KG1 (cell line): ENCODE results near the gene NBAS.
"Not testable (repeated sequence)": the region's sequence is repeated elsewhere in the genome, so short reads cannot be mapped to it uniquely, and the experiment has no call there.

Experiments used
- DNase-seq: peaks from one replicate; lab custom pipeline; 2025; lab: John Stamatoyannopoulos, UW

The NBAS gene

DNA sequence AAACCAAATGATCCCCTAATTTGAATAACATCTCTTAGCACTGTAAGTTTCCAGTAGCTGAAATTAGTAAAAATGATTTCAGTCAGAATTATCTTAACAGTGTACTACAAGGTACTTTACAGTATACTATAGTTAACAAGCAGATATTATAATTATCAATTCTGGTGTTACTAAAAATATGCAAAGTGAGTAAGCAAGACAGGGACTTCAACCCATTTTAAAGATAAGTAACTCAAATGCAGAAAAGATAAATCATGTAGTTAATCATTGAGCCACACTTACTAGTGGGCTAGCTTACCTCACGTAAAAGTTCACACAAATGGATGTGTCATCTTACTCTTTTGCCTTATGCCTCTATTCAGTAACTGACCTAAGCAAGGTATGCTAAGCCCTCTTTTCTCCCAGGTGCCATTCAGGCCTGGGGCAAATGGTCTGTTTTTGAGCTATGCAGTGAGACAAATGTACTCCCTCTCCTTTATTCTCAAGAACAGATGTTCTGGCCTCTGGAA, 101.0 kb downstream of the NBAS start:
- no peak for DNase-seq

DNA sequence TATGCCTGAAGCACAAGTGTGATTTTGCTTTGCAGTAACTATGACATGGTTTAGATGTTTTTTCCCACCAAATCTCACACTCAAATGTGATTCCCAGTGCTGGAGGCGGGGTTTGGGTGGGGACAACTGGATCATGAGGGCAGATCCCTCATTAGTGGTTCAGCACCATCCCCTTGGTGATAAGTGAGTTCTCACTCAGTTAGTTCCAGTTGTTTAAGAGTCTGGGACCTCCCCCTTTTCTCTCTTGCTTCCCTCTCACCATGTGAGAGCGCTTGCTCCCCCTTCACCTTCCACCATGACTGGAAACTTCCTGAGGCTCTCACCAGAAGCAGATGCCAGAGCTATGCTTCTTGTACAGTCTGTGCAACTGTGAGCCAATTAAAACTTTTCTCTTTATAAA, 102.9 kb downstream of the NBAS start:
- DNase-seq: no peak

DNA sequence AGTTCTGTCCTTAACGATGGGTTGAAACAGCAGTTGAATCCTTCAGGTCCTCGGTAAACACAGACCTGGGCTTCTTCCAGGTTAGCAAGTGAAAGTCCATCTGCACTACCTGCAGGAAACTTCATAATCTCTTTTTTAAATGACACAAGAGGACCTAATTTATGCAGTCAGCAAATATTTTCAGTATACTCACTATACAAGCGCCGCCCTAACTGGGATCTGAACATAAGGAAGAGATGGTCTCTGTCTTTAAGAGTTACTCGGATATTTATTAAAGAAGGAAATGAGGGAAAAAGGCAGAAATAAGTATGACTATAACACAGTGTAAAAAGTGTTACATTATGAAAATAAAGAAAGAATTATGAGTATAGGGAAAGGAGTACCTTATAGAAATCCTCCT, 103.3 kb downstream of the NBAS start:
- no peak for DNase-seq

DNA sequence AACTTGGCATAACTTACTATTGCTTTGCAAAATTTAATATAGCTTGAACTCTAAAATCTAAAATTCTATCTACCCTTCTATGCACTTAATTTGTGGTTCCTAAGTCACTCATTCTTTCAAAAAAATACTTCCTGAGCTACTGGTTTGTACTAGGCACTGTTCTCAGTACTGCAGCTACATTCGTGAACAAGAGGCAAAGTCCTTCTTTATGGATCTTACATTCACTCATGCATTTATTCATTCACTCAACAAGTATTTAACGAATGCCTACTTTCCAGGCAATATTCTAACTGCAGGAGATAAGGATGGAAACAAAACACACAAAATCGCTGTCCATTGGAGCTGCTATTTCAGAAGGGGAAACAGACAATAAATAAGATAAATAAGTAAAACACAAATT, 104.8 kb downstream of the NBAS start:
- DNase-seq: no peak

DNA sequence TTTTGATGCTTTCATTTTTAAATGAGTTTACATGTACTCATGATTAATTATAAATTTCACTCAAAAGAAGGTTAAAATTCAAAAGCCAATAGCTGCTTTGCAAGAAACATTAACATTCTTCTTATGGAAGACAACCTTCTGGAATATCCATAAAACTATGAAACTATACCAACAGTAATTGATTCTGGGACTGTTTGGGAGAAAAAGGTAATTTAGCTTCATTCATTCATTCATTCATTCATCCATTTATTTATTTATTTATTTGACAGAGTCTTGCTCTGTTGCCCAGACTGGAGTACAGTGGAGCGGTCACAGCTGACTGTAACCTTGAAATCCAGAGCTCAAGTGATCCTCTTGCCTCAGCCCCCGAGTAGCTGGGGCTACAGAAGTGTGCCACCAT, 110.3 kb downstream of the NBAS start:
- no peak for DNase-seq

DNA sequence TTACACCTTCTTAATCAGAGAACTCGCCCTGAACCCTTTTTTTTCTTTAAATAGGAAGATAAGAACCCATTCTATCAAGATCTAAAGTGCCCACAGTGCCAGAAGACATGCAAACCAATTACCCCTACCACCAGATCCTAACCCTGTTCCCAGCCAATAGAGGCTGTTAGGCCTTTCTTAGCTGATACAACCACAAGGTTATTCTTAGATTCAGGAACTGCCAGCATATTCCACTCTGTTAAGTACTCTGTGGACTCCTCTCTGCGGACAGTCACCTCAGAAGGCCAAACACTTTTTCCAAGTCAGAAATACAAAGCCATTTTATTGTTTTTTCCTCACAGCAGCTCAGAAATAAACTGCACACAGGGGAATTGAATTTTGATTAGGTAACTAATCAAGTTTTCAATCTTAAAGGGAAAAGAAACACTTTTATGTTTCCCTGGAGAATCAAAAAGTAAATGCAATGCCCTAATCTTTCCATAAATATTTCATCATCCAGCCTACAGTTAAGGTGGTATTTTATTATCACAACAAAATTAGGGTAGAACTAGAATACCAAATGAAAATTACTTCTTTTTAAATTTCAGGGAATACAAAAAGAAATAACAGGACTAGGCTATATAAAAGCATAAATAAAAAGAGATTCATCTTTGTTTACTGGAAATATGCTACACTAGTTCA, 111.4 kb downstream of the NBAS start:
- DNase-seq: no peak

DNA sequence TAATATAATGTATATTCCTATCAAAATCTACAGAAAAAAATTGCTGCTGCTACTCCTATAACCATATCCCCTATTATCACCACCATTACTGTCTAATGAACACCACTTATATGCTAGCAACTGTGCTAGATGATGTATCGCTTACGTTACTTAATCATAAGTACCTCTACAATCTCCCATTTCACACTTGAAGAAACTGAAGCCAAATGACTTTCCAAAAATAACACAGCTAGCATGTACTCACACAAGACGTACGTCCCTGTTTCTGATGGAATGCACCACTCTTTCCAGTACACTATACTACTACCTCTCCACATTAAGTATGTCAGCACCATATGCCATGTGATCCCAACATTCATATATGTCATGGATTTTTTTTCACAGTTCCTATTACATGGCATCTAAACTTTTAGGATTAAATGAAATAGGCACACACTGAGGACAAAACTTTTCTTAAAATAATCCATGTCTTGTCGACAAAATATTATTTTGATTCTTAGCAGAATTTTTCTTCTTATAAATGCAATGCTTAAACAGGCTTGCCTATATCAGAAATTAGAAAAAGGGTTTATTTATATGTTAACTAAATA, 112.8 kb downstream of the NBAS start:
- no peak for DNase-seq

DNA sequence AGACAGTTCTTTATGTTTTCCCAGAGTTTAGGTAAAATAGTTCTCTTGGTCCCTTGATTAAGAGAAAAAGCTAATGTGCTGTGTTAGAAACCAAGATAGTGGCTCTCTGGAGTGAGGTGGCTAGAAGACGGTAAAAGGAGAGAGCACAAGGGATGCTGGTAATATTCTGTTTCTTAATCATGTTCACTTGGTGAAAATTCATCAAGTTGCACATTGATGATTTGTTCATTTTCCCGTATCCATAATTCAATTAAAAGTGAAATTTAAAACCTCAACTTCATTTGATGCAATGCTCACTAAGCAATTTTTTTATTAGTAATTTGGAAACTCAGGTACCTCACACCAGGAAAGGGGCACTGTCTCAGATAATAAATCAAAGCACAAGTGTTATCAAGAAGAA, 113.8 kb downstream of the NBAS start:
- no peak for DNase-seq

DNA sequence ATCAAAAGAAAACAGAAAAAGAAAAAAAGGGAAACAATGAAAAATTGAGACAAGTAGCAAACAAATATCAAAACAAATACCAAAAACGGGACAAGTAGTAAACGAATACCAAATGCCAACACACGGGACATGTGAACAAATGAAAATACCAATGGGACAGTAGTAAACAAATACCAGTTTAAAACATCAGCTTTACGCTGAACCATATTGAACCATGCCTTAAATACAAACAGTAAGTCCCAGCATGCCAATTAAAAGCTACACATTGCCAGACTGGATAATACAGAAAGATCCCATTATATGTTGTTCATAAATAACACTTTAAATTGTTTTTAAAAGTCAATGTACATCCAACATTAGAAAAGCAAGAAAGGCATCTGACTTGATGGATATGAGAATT, 114.2 kb downstream of the NBAS start:
- no peak for DNase-seq

DNA sequence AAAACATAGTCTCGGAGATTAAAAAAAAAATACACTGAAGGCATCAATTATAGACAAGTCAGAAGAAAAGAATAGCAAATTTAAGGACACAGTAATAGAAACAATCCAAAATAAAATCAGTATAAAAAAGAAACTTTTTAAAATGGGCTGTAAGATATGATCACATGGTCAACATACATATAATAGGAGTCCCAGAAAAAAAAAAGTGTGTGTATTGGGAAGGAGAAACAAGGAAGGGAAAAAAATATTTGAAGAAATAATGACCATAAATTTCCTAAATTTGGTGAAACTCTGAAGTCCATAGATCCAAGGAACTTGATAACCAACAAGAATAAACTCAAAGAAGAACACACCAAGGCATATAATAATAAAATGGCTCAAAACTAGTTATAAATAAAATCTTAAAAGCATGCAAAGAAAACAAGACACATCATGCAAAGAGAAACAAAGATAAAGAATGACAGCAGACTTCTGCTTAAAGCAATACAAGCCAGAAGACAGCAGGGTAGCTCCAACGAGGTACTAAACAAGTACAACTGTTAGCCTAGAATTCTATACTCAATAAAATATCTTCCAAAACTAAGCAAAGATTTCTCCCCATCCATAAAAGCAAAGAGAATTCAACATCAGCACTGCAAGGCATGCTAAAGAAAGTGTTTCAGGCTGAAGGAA, 115.1 kb downstream of the NBAS start:
- no peak for DNase-seq

DNA sequence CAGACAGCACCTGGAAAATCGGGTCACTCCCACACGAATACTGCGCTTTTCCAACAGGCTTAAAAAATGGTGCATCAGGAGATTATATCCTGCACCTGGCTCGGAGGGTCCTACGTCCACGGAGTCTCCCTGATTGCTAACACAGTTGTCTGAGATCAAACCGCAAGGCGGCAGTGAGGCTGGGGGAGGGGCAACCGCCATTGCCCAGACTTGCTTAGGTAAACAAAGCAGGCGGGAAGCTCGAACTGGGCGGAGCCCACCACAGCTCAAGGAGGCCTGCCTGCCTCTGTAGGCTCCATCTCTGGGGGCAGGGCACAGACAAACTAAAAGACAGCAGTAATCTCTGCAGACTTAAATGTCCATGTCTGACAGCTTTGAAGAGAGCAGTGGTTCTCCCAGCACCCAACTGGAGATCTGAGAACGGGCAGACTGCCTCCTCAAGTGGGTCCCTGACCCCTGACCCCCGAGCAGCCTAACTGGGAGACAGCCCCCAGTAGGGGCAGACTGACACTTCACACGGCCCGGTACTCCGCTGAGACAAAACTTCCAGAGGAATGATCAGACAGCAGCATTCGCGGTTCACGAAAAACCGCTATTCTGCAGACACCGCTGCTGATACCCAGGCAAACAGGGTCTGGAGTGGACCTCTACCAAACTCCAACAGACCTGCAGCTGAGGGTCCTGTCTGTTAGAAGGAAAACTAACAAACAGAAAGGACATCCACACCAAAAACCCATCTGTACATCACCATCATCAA, 121.2 kb downstream of the NBAS start:
- not testable (repeated sequence) for DNase-seq

DNA sequence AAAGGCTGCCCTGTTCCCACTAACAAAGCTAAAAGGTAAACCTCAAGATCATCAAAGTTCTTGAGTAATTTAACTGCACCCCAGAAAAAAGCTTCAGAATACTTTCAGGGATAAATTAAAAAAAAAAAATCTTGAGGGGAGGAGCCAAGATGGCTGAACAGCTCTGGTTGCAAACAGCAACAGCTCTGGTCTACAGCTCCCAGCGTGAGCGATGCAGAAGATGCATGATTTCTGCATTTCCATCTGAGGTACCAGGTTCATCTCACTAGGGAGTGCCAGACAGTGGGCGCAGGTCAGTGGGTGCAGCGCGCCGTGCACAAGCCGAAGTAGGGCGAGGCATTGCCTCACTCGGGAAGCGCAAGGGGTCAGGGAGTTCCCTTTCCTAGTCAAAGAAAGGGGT, 121.8 kb downstream of the NBAS start:
- not testable (repeated sequence) for DNase-seq

DNA sequence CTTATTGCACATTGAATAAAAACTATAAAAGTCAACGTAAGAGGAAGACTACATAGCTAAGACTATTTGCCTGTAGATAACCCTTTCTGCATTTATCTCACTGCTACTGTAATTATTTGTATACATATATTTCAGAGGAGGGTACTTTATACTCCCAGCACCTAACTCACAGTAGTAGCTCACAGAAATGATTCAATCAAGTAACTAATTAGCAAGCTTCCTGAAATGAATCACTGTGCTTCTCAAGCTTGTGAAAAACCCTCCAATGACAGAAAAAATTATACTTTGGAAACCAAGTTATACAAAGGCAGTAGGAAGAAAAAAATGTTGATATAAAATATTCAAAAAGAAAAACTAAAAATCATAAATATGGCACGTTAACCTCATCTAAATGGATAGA, 124.9 kb downstream of the NBAS start:
- DNase-seq: no peak

DNA sequence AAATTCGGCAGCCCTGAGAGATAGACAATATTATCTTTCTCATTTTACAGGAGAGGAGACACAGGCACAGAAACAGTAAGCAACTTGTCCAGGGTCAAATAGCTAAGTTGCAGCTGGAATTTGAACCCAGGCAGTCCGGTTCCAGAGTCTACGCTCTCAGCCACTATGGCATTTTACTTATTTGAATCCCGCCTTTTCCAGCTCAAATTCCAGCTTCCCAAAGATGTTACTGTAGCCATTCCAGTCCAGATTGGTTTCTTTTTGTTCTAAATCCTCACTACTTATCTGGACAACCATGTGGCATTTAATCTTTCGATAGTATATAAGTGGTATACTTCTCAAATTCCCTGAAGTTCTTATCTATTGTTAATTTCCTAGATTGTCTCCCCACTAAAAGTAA, 125.7 kb downstream of the NBAS start:
- no peak for DNase-seq

DNA sequence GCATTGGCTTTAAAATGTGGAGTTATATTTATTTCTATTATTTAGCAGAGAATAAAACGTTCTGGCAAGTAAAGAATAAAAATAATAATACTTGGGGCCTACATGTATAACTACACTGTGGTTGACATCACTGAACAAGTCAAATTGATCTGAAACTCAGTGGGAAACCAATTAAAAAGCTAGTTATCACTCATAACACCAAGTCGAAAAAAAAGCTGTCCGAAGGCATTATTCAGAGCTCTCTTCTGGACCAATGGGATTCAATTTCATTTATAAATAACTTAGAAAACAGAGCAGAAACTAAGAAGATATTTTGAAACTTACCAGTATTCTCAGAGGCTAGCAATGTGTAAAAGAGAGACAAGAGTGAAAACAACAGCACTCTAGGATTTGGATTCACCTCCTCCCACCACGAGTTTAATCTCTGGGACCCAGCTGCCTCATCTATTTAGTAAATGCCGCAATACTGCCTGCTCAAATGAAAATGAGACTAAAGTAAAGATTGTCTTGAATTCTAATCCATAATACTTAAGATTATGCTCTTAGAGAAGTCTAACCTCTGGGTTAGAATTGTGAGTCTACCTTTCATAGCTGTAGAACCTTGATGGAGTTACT, 128.4 kb downstream of the NBAS start:
- DNase-seq: no peak

DNA sequence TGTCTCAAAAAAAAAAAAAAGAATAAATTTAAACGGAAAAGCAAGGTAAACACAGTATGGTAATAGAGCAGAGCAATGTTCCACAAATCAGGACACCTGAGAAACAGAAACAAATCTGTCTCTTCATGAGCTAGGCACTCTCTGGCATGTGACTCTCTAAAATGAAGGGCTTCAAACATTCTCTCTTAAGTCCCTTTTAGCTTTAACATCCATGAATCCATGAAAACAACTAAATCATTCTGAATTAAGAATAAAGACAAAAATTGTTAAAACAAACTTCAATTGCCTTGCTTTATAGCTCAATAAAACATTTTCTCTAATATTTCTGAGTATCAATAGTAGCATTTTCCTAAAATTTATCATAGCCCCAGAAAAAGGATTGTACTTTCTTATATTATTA, 132.1 kb downstream of the NBAS start:
- DNase-seq: no peak

DNA sequence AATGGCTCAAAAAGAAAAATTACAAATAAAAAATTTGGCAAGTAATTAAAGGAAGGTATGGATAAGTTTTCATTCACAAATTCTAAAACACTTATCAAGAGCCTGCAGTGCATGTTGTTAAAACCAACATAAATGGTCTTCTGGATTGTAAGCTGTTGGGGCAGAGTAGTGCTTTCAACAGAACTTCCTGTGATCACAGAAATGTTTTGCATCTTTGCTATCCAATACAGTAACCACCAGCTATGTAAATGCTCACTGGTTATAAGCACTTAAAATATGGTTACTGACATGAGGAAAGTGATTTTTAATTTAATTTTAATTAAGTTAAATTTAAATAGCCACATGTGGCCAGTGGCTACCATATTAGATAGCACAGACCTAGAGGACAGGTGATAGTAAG, 133.1 kb downstream of the NBAS start:
- no peak for DNase-seq

DNA sequence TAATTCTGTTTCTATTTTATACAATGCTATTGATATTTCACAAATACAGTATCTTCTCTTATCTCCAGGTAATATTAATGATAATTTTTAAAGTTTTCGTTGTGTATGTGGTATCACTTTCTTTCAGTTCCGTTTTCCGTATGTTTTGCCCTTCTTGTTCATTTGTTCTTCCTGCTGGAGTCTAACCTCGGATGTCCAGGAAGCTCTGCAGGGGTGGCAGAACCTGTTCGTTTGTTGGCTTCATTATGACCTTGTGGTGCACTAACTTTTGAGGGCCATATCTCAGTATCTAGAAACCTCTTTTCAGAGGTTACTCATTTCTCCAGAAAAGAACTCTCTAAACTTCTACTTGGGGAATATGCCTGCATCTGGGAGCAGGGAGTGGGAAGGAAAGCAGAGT, 134.5 kb downstream of the NBAS start:
- no peak for DNase-seq

DNA sequence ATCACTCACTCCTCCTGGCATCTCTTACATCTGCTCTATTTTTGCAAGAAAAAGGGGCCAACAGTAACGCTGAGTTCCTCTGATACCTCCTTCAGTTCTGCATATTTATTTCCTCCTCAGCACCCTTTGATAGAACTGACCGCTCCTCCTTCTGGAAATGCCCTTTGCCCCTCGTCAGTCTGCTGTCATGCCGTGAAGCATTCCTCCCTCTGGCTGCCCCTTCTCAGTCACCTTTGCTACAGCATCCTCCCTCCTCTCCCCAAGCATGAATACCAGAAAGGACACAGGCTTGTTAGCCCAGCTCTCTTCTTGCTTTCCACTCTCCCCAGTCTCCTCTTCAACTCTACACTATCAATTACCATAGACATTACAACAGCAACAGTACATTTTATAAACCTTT, 135.4 kb downstream of the NBAS start:
- DNase-seq: no peak

DNA sequence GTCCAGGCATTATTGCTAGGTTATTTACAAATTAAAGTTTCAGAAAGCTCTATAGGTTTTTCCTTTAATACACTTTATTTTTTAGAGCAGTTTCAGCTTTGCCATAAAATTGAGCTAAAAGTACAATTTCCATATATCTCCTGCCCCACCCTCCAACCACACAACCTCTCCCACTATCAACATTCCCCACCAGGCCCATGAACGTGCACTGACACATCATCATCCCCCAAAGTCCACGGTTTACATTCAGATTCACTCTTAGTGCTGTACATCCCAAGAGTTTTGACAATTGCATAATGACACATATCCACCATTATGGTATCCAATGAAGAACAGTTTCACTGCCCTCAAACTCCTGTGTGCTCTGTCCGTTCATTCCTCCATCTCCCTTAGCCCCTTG, 139.4 kb downstream of the NBAS start:
- DNase-seq: no peak

DNA sequence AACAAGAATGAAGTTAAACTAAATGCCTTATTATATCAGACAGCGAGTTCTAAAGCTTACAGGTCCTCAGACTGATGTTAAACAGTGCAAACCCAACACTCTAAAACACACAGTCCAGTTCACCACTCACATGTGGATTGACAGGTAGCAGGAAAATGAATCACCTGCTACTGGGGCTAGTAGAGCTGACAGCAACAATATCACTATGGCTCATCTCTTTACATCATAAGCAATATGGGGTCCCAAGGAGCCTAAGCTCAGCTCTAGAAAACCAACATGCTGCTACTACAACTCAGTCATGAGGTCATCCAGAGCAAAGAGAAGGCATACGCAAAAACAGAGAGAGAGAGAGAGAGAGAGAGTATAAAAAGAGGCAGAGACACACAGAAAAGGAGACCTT, 145.4 kb downstream of the NBAS start:
- no peak for DNase-seq

DNA sequence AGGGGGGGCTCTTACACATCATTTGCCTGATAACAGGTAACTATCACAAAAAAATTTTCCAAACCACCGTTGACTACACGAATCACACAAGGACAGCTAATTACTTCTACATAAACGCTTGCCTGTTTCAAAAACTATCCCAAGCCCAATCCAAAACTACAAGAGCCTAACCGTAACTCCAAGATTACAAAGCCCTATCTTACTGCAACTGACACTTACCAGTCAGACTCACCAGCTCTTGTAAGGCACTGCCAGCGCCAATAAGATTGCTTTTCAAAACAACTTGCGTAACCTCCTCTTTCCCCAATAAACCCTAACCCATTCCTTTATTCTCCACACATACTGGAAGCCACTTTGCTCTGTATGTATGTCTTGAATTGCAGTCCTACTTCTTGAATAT, 148.4 kb downstream of the NBAS start:
- DNase-seq: no peak
